CD4-positive, alpha-beta T cell treated with Interleukin-6 for 4 hours (primary cell): Measurements from ENCODE around the gene PRLH.
"Not testable (repeated sequence)": the region's sequence is repeated elsewhere in the genome, so short reads cannot be mapped to it uniquely, and the experiment has no call there.

Experiments
- DNase-seq: peaks from one replicate; pipeline ENCODE4 v3.0.0-alpha.2; 2020; ENCODE audit warnings: mixed read lengths

Gene PRLH

DNA sequence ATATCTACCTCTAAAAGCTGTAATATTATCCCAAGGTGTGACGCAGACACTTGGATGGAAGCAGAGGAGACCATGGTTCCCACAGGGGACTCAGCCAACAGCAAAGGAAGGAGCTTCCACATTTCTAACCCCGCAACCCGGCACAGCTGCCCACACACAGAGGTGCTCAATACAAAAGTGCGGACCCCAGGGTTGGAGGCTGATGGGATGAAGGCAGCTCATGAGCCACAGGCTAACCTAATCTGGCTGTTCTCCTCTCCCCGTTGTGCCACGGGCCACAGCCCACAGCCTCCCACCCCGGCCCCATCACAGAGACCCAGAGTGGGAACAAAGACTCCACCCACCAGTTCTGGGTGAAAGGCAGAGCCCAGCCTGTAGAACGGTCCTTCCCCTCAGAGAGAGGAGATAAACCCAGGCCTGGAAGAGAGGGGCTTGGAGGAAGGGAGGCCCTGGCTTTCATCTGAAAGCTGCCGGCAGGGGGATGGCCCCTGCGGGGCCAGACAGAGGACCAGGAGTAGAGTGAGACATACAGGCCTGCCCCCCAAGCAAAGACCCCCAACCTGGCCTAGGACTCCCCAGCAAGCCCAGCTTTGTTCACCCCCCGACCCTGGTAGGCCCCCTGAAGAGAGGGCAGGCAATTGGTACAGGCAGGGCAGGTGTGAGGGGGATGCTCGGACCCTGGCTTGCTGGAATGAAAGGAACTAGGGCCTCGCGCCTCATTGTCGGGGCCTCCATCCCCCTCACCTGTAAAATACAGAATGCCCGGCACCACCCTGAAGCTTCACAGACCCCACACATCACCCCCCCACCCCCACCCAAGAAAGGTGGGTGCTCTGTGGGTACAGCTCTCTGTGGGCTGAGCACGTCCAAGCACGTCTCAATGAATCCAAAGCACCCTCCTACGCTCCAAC, 17.3 kb downstream of the PRLH start:
- DNase-seq = no peak

DNA sequence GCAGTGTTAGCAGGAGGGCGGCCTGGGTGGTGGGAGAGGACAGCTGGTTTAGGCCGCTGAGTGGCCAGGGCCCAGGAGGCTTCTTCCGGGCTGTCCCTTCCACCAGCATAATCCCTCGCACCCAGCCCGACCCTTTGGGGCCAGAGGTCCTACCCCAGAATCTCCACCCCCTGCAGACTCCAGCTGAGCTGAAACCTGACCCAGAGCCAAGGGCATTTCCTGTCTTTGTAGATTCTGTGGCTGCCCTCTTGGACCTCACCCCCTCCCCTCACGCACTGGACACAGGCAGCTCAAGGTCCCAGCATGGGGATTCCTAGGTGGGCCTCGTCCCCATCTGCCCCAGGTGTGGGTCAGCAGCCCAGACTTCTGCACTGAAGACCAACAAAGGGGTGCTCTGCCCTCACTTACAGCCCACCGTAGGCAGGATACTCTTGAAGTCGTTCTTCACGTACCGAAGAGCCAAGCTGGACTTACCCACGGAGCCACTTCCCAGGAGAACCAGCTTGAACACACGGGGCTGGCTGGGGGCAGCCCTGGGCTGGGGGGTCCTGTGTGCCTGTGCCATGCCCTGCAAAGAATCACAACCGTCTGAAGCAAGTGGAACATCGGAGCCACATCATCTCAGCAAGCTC, 19.3 kb downstream of the PRLH start:
- no peak for DNase-seq

DNA sequence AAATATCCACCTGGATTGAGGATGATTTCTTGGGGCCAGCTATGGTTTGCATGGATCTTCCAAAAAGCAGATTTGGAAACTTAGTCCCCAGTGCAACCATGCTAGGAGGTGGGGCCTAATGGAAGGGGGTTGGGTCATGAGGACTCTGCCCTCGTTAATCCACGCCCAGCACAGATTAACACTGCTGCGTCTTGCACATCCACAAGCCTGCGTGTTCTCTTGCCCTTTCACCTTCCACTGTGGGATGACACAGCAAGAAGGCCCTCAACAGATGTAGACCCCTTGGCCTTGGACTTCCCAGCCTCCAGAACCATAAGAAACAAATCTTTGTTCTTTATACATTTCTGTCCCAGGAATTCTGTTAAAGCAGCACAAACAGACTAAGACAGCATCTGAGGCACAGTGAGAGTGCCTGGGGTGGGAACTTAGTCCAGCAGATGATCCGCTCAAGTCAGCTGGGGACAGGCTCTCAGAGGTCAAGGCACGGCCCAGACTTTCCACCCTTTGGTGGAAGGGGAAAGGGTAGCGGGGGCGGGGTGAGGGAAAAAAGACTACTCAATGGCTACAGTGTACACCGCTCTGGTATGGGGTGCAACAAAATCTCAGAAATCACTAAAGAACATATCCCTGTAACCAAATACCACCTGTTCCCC, 21.8 kb downstream of the PRLH start:
- DNase-seq = no peak

DNA sequence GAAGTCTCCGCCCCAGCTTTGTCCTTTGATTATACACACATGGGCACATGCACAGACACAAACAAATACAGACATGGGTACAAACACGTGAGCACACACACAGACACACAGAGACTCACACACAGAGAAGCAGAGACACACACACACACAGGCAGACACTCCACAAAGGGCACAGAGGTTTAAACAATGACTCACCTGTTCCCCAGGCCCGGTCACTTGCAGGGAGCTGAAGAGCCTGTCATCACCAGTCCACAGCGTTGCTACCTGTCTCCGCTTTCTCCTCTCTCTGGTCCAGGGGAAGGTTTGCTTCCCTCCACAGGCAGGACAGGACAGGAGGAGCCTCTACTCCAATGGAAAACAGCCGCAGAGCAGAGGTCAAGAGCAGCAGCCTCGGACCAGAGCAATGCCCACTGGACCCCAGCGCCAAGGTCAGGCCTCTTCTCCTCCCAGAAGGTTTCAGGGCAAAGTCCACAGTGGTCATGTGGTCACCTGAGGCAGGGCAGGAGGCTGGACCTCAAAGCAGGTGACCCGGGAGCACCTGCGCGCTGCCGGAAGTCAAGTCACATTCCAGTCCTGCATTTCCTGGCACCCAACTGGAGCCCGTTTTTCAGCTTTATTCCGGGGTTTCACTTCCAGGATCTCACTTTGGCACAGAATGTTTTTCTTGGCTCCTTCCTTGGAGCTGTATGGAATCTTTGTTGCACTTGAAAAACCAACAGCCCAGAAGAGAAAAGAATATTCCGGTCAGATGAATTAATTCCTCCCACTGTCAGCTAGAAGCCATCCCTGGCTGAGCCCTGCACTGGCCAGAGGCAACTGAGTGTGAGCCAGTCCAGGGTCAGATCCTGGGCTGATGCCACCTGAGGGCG, 24.1 kb downstream of the PRLH start, which contains the start of gene RAB17:
RAB17 (minus strand) TSS at position 463 of the 869 bp plus-strand sequence. CDS start 4,580 bp downstream, outside the sequence.
- no peak for DNase-seq

DNA sequence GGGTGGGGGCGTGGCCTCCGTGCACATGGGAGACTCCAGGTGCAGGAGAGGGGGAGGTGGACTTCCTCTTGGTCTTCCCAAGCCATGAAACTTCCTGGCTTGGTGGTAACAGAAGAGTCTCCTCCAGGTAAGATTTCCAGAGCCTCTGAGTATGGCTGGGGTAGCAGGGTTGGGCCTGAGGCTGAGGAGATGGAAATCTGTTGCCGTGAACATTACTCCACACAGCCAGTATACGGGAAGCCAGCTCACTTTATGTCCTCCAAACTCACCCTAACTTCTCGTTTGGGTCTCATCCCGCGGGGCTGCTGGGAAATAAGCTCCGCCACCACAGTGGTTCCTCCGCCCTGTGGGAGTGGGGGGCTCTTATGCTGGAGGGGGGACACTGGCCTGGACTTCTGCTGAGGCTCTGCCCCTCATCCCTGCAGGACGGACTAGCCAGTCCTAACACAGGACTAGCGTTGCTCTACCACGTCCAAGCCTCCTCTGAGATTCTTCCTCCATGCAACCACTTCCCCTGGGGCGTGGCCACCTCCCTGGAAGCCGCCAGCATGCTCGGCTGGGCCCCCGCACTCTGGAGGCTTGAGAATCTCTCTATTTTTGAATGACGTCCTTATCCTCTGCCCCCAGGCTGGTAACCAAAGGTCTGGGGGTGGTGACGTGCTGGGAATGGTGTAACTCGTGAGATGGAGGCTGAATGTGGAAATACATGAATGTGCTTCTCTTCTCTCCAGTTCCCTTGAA, 24.9 kb downstream of the PRLH start:
- peak; percentile 29 for DNase-seq

DNA sequence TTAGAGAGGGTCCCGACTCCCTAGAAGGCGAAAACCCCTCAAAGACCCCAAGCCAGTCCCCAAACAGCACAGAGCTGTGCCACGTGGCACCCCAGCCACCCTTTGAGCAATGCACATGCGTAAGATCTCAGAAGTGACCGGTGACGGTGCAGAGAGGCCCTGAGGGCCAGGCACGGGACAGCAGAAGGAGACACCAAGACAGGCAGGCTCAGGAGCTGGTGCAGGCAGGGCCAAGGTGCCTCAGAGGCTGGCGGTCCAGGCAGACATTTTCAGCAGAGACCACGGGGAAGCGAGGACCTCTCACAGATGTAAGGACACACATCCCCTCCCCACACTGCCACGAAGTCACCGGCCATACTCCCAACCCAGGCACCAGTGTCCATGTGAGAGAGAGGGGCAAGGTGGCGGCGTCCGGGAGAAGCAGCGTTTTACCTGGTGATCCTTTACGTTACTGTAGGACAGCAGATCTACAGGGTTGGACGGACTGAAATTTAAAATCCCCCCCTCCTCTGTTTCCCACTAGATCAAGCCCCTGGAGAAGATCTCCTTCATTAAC, 26.1 kb downstream of the PRLH start:
- no peak for DNase-seq

DNA sequence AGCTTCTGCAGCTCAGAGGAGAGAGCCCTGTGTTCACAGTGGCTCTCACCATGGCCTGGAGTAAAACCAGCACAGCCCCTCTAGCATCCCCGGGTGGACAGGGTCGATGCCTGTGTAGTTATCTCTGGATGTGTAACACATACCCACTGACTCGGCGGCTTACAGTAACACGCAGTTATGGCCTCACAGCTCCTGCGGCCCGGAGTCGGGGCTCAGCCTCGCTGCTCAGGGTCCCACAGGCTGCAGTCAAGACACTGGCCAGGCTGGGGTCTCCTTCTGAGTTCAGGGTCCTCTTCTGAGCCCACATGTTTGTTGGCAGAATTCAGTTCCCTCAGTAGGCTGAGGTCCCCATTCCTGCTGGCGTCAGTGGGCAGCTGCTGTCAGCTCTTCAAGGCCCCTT, 26.7 kb downstream of the PRLH start:
- DNase-seq = no peak

DNA sequence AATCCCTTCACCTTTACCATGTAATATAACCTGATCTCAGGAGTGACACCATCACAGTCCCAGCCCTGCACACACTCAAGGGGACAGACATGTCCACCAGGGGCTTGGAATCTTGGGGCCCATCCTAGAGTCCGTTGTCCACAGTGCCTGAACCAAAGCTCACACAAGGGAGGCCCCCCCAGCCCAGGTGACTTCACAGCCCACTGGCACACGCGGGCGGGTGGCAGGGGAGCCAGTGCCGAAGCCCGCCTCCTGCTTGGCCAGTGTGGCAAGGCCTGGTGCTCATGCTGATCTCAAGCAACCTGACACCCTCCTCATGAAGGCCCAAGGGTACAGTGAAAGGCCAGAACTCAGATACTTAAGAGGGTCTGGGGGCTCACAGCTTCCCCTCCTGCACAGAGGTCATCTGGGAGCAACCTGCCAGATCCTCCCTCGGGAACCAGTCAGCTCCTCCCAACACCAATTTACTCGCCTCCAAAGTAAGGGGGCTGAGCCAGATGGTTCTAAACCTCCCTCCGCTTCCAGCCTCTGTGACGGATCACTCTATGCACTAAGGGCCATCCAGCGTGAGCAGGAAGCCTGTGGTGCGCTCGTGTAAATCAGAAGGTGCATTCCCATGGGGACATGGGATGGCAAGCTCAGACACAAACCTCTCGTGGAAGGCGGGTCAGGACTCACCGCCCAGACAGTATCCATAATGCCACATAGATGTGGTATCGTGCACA, 27.4 kb downstream of the PRLH start:
- no peak for DNase-seq

DNA sequence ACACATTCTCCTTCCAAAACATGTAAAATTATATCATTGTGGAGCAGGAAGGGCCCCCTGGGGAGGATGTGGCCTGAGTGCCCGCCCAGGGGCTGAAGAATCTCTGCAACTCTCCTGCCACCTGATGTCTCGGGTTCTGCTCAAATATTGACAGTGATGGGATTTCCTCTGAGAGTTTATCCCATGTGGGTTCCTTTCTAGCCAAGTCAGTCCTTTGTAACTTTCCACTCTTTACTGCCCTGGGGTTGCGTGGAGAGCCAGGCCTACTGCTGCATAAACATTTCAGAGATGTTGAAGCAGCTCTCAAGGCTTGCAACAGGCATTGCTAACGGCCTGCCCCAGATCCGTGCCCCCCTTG, 28.1 kb downstream of the PRLH start:
- no peak for DNase-seq

DNA sequence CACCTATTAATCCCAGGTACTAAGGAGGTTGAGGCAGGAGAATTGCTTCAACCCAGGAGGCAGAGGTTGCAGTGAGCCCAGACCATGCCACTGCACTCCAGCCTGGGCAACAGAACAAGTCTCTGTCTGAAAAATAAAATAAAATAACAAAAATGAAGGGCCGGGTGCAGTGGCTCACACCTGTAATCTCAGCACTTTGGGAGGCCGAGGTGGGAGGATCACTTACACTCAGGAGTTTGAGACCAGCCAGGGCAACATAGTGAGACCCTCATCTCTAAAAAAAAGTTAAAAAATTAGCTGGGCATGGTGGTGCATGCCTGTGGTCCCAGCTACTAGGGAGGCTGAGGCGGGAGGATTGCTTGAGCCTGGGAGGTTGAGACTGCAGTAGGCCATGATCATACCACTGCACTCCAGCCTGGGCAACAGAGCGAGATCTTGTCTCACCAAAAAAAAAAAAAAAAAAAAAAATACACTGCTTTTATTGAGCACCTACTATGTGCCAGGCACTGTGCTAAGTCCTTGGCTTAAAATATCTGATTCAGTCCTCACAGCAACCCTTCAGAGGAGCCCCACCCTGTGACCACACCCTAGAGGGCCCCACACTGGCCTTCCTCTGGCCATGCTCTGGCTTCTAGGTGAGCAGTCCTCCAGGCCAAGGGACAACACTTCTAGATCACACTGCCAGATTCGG, 29.6 kb downstream of the PRLH start:
- not testable (repeated sequence) for DNase-seq

DNA sequence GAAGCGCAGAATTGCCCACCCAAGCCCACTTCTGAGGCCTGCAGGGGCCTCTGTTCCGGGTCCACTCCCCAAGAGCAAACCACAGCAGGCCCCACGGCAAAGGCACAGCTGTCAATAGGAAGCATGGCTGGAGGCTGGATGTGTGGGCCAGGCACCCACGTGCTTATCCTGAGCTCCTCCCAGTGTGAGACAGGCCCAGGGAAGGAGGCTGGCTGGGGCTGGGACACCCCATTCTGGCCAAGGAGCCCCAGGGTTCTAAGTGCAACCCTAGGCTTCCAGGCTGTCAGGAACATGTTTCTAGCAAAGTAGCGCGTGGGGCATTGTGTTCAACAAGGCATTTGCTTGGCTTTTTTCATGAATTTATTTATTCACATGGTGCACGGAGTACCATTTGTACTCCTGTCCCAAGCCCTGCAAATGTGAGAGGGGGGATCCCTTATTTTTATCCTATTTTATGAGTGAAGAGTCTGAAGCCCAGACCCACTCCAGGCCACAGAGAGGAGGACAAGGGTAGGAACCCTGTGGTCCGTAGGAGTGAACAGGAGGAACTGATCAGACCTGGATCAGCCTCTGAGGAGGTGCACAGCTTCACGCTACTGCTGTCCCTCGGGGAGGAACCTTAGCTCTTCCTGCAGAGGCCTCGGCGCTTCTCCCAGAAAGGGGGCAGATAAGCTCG, 30.3 kb downstream of the PRLH start:
- no peak for DNase-seq

DNA sequence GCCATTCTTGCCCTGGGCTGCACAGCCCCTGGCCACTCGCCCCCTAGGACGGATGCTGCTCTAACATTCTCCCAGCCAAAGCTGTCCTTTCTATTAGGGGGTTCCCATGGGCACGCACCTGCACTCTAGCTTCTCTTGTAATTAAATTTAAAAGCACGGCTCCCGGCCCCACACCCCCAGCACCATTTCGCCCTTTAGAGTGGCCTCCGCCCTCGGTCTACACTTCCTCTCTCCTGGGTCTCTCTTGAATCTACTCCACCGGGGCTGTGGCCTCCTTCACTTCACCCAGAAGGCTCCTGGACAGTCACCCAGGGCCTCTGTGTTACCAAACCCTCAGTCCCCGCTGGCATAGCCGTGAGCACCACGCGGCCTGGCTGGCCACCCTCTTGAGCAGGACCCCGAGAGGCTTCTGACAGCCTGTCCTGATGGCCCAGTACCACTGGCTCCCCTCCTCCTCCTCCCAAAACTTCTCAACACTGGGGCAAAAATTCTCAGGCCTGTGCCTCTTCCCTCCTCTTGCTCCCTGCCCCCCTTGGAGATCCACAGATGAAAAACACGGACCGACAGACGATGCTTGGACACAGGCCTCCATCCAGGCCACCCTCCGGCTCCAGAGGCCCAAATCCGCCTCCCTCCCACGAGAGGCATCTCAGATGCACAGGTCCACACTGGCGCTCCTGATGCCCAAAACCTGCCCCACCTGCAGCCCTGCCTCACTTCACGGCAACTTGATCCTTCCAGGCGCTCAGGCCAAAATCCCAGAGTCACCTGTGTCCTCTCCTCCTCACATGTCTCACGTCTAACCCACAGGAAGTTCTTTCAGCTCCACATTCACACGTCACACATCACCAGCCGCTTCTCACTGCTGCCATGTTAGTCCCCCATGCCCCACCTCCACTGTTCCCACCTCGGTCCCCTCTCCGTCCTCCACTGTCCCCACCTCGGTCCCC, 31.1 kb downstream of the PRLH start:
- no peak for DNase-seq

DNA sequence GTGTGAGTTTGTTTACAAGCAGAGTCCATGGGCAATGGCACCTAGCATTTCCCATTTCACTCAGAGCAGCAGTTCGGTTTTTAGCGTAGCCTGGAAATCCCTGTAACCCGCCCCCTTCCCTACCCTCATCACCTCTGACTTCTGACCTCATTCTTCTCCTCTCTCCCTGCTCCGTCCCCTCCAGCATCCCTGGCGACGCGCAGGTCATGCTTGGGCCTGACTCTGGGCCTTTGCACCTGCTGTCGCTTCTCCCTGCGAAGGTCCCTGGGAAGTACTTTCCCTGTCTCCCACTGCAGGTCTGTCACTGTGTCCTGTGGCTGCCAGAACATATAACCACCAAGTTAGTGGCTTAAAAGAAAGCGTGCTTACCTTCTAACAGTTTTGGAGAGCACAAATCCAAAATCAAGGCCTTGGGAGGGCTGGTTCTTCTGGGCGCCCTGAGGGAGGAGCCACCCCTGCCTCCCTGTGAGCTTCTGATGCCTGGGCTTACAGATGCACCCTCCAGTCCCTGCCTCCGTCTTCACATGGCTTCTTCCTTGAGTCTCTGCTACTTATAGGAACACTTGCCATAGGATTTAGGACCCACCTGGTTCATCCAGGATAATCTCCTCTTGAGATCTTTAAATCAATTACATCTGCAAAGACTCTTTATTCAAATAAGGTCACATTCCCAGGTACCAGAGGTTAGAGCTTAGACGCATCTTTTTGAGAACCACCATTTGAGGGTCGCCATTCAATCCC, 32.3 kb downstream of the PRLH start:
- no peak for DNase-seq

DNA sequence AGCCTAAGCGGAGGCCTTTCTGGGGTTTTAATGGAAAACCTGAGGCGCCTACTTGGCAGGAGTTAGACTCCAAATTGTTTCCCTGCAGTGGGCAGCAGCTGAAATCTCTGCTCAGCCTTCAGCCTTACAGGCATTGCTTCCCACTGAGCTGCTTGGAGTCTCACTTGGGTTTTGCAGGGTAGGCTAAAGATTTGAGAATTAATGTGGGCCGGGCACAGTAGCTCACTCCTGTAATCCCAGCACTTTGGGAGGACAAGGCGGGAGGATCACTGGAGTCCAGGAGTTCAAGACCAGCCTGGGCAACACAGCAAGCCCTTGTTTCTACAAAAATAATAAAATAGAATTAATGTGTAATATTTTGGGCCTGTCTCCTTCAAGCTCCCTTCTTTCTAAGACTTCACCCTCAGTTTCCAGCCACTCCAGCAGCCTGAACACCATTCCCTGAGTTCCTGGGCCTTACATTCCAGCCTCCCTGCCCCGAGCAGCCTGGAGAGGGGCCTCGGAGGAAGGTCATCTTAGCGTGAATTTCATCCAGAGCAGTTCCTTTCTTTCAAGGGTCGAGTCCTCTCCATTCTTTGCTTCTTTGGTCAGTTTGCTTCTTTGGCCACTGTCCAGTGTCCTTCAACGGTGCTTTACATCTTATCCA, 33.2 kb downstream of the PRLH start:
- no peak for DNase-seq

DNA sequence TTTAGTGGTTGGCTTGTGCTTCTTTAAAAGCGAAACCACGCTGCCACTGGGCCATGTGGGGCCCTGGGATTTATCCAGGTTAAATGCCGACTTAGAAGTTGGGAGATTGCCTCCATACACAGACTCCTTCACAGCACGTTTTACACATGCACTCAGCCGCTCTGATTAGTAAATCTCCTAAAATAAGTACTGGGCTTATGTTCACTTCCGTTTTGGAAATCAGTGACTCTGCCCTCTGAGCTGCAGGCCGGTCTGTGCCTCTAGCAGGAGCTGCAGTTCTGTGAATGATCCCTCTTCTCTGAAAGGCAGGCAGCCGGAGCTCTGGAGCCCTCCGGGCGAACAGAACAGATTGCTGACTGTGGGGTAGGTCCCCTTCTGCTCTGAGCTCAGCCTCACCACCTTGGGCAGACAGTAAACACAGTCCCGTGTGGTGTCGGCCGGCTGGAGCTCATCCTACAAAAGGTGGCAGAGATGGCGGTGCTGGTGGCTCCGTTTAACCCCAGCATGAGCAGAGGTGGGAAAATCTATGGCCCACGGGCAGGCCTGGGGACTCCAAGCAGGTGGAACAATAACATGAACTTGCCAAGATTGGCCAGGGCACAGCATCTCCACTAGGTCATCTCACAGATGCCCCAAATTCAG, 34.0 kb downstream of the PRLH start:
- DNase-seq = no peak

DNA sequence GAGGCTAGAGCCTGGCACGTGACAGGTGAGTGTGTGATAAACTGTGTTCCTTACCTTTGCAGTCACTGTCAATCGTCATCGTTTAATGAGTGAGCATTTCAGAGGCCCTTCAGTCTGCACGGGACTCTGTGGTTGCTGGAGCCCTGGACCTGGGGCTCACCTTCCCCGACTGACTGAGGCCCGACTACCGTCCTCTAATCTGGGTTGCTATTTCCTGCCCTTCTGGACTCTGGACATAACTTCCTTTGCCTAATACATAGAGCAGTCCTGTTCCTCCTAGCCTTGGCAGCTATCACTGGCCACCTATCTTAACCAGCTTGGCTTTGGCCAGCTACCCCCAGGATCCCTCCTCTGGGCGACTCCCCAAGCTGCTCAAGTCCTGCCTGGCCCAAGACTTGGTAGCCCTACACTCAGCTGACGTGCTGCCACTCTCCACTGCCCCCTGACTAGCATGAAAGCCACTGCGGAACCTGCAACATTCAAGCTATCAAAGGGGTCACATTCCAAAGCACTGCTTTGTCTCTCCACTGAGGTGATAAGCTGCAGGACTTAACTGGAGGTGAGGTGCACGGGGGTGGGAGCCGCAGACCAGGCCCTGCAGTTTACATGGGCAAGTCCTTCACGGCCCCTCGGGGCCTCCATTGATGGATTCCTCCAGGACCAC, 35.2 kb downstream of the PRLH start:
- no peak for DNase-seq
